Hematopoietic multipotent progenitor cell treated with erythropoietin and hydrocortisone succinate and interleukin-3 and kit ligand, for 15 days (in vitro differentiated cells): ENCODE data around the gene TIMM21.

ENCODE experiments used
- DNase-seq: peaks from one replicate; pipeline ENCODE4 v3.0.0-alpha.2; 2015; ENCODE audit warnings: low spot score

TIMM21 gene

DNA sequence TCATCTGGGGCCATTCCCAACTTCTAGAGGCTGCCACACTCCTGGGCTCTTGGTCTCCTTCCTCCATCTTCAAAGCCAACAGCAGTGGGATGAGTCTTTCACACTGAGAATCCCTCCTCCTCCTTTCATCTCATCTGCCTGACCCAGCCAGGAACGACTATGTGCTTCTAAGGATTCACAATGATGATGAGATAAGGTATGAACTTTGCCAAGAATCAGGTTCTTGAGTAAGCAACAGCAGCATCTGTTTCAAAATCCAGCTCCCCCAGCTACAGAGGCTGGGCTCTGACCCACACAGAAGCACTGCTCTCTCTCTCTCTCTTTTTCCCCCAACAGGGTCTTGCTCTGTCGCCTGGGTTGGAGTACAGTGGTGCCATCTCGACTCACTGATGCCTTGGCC is 46.4 kb downstream of the TIMM21 start:
- DNase-seq = no peak

DNA sequence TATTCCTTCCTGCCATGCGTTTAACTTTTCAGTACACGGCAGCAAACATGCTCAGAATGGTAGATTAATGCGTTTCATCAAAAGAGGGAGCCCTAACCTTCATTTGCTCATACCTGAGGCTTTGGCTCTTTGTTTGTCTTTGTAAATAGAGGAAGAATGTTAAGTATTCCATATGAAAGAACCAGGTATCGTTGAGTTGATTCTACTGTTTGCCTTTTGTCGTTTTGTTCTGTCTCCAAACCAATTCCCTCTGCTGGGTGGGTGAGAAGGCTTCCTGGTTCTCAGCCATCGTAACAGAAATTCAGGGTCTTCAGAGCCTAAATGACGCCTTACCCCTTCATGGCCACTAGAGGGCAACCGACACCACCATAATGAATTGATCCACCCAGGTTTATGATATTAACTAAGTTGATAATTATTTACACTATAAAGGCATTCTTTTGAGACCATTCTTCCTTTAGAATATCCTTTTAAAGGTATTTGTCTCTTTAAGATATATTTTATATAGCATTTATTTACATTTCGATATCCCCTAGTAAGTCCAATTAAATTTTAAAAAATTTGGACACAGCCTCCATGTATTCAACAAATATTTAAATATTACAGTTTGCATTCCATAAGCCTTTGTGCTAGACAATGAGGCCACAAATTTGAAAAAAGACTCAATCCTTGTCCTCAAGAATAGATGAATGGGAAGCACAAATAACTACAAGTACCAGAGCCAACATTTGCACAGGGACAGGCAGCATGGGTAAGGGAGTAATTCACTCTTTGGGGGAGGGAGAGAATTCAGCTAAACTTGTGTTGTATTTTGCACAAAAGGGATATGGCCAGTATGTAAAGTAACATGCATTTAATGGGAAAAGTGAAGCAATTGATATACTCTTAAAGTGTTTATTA is 48.1 kb downstream of the TIMM21 start:
- peak; percentile 82 for DNase-seq

DNA sequence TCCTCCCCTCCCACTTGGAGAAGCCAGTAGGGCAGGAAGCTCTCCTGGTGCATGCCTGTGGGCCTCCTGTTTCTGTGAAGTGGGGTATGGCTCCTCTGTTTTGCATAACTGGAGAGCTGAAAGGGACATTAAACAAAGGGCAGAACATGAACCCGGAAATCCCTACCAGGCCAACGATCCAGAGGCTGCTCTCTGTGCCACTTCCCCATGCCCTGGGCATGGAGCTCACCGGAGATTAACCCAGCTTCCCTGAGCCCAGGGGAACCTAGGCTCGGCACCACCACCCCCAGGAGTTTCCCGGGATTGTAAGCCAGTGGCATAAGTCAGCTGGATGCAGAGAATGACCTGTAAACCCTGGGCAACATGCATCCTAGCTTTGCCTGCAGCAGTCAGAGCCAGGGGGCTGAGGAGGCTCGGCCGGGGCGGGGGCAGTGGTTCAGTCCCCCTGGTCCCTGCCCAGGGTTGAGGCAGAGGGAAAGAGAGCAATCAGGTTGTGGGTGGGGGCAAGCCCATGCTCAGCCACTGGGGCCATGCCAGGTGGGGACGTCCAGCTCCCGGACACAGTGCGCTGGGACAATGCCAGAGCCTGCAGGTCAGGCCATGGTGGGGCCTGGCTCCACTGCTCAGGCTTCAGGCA is 49.5 kb downstream of the TIMM21 start:
- no peak for DNase-seq

DNA sequence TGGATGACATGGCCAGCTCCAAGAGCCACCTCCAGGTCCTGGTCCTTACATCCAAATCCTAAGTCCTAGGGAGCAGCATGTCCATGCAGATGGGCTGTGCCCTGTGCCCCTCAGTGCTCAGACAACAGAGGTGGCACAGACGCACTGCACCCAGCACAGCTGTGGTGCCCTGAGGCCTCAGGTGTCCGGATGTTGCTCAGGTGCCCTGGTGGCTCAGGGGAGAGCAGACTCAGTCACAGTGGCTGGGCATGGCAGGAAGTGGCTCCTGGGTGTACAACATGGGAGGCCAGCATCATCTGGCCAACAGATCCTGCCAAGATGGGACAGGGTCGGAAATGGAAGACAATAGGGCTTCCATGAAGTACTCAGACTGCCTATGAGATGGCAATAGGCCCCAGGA is 50.1 kb downstream of the TIMM21 start:
- DNase-seq = no peak

DNA sequence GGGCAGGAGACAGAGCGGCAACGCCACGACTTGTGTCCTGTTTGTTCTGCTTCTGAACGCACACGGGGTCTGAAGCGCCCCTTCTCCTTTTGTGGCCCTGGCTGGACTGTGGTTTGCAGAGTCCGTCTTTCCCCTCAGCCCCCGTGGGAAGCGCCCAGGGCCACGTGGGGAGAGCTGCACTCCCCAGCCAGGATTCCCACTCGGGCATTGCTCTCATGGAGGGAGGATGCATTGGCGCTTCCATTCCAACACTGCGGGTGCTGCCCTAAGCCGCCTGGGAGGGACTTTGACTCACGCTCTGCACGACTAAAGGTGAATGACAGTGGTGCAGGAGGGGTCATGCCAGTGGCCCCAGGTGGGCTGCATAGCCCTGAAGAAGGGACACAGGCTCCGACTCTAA is 52.5 kb downstream of the TIMM21 start:
- no peak for DNase-seq

DNA sequence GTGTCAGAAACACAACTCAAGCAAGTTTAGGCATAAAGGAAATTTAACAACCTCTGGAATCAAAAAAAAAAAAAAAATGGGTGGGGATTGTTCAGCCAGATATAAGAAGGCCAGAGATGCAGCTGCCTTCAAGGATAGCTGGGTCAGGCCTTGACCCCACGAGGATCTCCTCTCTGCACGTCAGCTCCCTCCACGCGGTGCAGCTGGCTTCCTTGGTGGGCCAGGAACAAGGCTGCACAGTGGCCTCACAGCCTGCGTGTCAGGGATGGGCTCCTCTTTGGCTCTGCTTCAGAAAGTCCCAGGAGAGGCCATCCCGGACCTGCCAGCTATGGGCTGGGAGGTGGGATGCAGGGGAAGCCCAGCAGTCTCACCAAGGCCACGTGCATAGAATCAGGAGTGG is 55.5 kb downstream of the TIMM21 start:
- no peak for DNase-seq

DNA sequence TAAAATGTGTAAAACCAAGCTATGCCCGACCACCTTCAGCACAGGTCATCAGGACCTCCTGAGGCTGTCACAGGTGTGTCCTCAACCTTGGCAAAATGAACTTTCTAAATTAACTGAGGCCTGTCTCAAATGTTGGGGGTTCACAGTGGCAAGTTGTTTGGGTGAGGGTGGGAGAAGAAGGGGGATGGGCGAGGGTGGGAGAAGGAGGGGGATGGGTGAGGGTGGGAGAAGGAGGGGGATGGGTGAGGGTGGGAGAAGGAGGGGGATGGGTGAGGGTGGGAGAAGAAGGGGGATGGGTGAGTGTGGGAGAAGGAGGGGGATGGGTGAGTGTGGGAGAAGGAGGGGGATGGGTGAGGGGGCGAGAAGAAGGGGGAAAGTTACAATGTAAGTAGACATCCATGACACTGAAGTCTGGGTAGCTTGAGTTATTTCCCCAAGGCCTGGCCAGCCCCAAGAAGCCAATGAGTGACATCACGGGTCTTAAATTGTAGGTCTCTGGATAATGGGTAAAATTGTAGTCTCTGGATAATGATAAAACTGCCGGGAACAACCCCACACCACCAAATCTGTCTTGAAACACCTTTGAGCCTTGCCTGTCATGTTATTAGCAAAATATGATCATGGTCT is 56.3 kb downstream of the TIMM21 start:
- no peak for DNase-seq
